ENCODE results near the gene SECISBP2.
A peak's percentile ranks its signal among the peaks of the same experiment; 100 is the strongest.

Gene SECISBP2

DNA sequence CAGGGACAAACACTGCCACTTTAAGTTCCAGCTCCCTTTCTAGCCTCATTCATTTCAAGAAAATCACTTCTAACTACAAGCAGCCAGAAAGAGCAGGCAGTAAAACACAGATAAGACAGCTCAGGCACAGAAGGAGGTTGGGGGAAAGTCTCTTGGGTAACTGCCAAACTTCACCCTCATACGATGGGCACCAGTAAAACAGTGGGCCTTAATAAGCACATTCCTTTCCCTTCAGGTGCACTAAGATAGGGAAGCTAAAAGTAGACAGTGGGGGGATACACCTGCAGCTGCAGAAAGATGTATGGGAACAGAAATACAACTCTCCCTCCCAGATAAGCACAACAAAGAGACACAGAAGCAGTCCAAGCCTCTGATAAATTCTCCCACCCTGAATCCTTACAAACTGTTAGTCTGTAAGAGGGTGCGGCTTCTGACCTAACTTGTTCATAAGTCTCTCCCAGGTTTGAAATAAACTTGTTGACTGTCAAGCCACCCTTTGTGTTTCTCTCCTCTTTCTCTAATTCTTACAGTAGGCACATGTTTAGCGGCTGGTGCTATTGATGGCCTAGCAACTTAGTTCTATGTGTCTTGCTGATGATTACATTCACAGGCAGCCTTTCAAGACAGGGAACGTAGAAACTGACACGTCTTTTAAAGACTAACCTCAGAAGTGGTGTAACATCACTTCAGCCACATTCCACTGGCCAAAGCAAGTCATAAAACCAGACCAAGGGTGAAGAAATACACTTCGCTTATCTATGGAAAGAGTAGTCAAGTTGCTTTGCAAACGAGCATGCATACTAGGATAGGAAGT is 14.1 kb upstream of the SECISBP2 start:
- H3K9me3 ChIP-seq (ENCODE audit: severe bottlenecking): no peaks in the 10 kb centered on the region
- no peak overlapping the region for H3K4me3 ChIP-seq (ENCODE audit: severe bottlenecking)
- ATAC-seq (ENCODE audit: low read depth) (no peak), DNase-seq (ENCODE audit: low spot score) (no peak)
- no peaks in the 10 kb centered on the region for H3K36me3 ChIP-seq (ENCODE audit: low read depth)
- no peak overlapping the region for H3K27ac ChIP-seq (ENCODE audit: poor library complexity, severe bottlenecking)
- H3K4me1 ChIP-seq (ENCODE audit: insufficient read depth, poor library complexity, severe bottlenecking): peaks cover 3% of the 10 kb centered on the region
- TF ChIP-seq, protein P1, sequence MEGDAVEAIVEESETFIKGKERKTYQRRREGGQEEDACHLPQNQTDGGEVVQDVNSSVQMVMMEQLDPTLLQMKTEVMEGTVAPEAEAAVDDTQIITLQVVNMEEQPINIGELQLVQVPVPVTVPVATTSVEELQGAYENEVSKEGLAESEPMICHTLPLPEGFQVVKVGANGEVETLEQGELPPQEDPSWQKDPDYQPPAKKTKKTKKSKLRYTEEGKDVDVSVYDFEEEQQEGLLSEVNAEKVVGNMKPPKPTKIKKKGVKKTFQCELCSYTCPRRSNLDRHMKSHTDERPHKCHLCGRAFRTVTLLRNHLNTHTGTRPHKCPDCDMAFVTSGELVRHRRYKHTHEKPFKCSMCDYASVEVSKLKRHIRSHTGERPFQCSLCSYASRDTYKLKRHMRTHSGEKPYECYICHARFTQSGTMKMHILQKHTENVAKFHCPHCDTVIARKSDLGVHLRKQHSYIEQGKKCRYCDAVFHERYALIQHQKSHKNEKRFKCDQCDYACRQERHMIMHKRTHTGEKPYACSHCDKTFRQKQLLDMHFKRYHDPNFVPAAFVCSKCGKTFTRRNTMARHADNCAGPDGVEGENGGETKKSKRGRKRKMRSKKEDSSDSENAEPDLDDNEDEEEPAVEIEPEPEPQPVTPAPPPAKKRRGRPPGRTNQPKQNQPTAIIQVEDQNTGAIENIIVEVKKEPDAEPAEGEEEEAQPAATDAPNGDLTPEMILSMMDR (IDR thresholded peaks at IDR 0.05; ENCODE audit: poor library complexity, severe bottlenecking): no peak
- H3K27me3 ChIP-seq (ENCODE audit: insufficient read depth, poor library complexity, severe bottlenecking): no peaks in the 10 kb centered on the region

DNA sequence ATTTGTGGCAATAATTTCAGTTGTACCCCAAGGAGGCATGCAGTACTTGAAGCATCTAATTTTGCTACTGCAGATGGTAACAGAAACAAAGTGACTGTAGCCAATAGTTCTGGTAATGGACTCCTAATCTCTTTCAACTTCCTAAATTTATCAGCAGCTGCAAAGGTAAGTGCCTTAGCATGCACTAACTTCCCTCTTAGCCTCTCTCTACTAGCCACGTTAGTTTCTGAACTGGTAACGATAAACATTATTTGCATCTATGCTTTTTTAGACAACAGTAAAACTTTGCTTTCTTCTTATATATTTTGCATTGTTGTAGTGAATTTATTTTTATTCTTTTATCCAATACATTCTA is 13.5 kb upstream of the SECISBP2 start:
- no peak overlapping the region for H3K4me3 ChIP-seq (ENCODE audit: severe bottlenecking)
- ATAC-seq (ENCODE audit: low read depth) (no peak), DNase-seq (ENCODE audit: low spot score) (no peak)

DNA sequence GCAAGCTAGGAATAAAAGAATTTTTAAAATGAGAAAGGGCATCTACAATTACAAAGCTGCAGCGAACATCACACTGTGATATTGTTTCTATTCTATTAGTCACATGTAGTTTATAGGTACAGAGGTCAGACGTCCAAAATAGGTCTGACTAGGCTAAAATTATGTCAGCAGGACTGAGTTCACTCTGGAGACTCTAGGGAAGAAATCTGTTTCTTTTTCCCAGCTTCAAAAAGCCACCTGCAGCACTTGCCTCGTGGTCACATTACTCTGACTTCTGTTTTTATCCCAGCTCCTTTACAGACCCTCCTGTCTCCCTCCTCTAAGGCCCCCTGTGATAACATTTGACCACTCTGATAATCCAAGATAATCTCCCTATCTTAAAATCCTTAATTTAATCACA is 12.4 kb upstream of the SECISBP2 start:
- H3K27me3 ChIP-seq (ENCODE audit: insufficient read depth, poor library complexity, severe bottlenecking): no peaks in the 10 kb centered on the region
- H3K36me3 ChIP-seq (ENCODE audit: low read depth): no peaks in the 10 kb centered on the region
- no peak overlapping the region for H3K4me3 ChIP-seq (ENCODE audit: severe bottlenecking)
- DNase-seq (ENCODE audit: low spot score) (no peak), ATAC-seq (ENCODE audit: low read depth) (no peak)
- no peaks in the 10 kb centered on the region for H3K4me1 ChIP-seq (ENCODE audit: insufficient read depth, poor library complexity, severe bottlenecking)
- H3K27ac ChIP-seq (ENCODE audit: poor library complexity, severe bottlenecking): no peak overlapping the region
- TF ChIP-seq, protein P1 (IDR thresholded peaks at IDR 0.05; ENCODE audit: poor library complexity, severe bottlenecking): no peak
- no peaks in the 10 kb centered on the region for H3K9me3 ChIP-seq (ENCODE audit: severe bottlenecking)

More for the DNA sequence above, 13.5 kb upstream of the SECISBP2 start:
- Histone ChIP-seq H3K27me3 (ENCODE audit: insufficient read depth, poor library complexity, severe bottlenecking) (no peaks in the 10 kb centered on the region), H3K27ac (ENCODE audit: poor library complexity, severe bottlenecking) (no peak overlapping the region), H3K9me3 (ENCODE audit: severe bottlenecking) (no peaks in the 10 kb centered on the region), H3K4me1 (ENCODE audit: insufficient read depth, poor library complexity, severe bottlenecking) (no peaks in the 10 kb centered on the region), H3K36me3 (ENCODE audit: low read depth) (no peaks in the 10 kb centered on the region)
- TF ChIP-seq, protein P1 (IDR thresholded peaks at IDR 0.05; ENCODE audit: poor library complexity, severe bottlenecking): no peak

DNA sequence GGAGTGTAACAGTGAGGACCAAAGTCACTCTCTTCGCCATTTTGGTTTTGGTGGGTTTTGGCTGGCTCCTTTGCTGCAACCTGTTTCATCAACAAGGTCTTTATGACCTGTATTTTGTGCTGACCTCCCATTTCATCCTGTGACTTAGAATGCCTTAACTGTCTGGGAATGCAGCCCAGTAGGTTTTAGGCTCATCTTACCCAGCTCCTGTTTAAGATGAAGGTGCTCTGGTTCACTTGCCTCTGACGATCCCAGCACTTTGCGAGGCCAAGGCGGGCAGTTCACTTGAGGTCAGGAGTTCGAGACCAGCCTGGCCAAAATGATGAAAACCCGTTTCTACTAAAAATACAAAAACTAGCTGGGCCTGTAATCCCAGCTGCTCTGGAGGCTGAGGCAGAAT is 9.1 kb upstream of the SECISBP2 start:
- ATAC-seq (ENCODE audit: low read depth): no peak

More for the DNA sequence above, 9.1 kb upstream of the SECISBP2 start:
- no peak overlapping the region for H3K4me3 ChIP-seq (ENCODE audit: severe bottlenecking)
- H3K36me3 ChIP-seq (ENCODE audit: low read depth): peaks cover 22% of the 10 kb centered on the region
- peaks cover 5% of the 10 kb centered on the region for H3K4me1 ChIP-seq (ENCODE audit: insufficient read depth, poor library complexity, severe bottlenecking)
- no peaks in the 10 kb centered on the region for H3K27me3 ChIP-seq (ENCODE audit: insufficient read depth, poor library complexity, severe bottlenecking)
- TF ChIP-seq, protein P1 (IDR thresholded peaks at IDR 0.05; ENCODE audit: poor library complexity, severe bottlenecking): no peak
- peak overlapping the region; percentile 88 for H3K27ac ChIP-seq (ENCODE audit: poor library complexity, severe bottlenecking)
- no peaks in the 10 kb centered on the region for H3K9me3 ChIP-seq (ENCODE audit: severe bottlenecking)
- no peak for DNase-seq (ENCODE audit: low spot score)

Measured in RWPE2 (cell line).